HepG2 (cell line): ENCODE measurements around the gene ZNF213. TPM values are rescaled to one million over a fixed set of nuclear protein-coding genes. Genes with fewer than 3 reads are reported as not detected.

Experiments used
- ARID4A ChIP-seq: sonication (generic); formaldehyde crosslinking; IDR thresholded peaks from 2 replicates; pipeline ENCODE4 v1.5.0; 2020; ENCODE audit warnings: mild to moderate bottlenecking, missing genetic modification reagents, borderline replicate concordance
- BCL6 ChIP-seq: IDR thresholded peaks from 2 replicates; pipeline ENCODE4 v1.6.1; 2016; ENCODE audit warnings: missing genetic modification reagents, missing compliant biosample characterization
- CCDC6 ChIP-seq: sonication (generic); formaldehyde crosslinking; IDR thresholded peaks from 2 replicates; pipeline ENCODE4 v1.8.1; 2022; ENCODE audit warnings: mild to moderate bottlenecking, missing genetic modification reagents, moderate library complexity
- IRF2 ChIP-seq: IDR thresholded peaks from 2 replicates; pipeline ENCODE4 v1.6.1; 2018; ENCODE audit warnings: missing genetic modification reagents, missing compliant biosample characterization
- ISL2 ChIP-seq: sonication (generic); formaldehyde crosslinking; IDR thresholded peaks from 2 replicates; pipeline ENCODE4 v1.5.0; 2020; ENCODE audit warnings: missing genetic modification reagents
- KAT7 ChIP-seq: IDR thresholded peaks from 2 replicates; pipeline ENCODE4 v1.6.1; 2018; ENCODE audit warnings: borderline replicate concordance, missing compliant biosample characterization
- NAIF1 ChIP-seq: sonication (generic); formaldehyde crosslinking; IDR thresholded peaks from 2 replicates; pipeline ENCODE4 v1.5.0; 2020; ENCODE audit warnings: mild to moderate bottlenecking, missing genetic modification reagents, borderline replicate concordance
- NBN ChIP-seq: fragments of 450-650 bp; conservative IDR thresholded peaks from 2 replicates; pipeline ENCODE4 v1.6.1; 2017
- NCOA1 ChIP-seq: sonication (generic); formaldehyde crosslinking; IDR thresholded peaks from 2 replicates; pipeline ENCODE4 v1.9.0; 2021; ENCODE audit warnings: missing genetic modification reagents
- NCOA2 ChIP-seq: sonication (generic); formaldehyde crosslinking; IDR thresholded peaks from 2 replicates; pipeline ENCODE4 v1.8.0; 2022; ENCODE audit warnings: inconsistent platforms
- SAP130 ChIP-seq: IDR thresholded peaks from 2 replicates; pipeline ENCODE4 v1.6.1; 2016; ENCODE audit warnings: low read depth
- SIX1 ChIP-seq: sonication (generic); formaldehyde crosslinking; IDR thresholded peaks from 2 replicates; pipeline ENCODE4 v1.4.0; 2020; ENCODE audit warnings: missing genetic modification reagents, borderline replicate concordance
- TP53 ChIP-seq: sonication (generic); formaldehyde crosslinking; conservative IDR thresholded peaks from 2 replicates; pipeline ENCODE4 v1.4.0; 2020; ENCODE audit warnings: missing genetic modification reagents
- ZBTB26 ChIP-seq: IDR thresholded peaks from 2 replicates; pipeline ENCODE4 v1.6.1; 2016; ENCODE audit warnings: missing compliant biosample characterization, missing genetic modification reagents, borderline replicate concordance
- ZFAT ChIP-seq: sonication (generic); formaldehyde crosslinking; conservative IDR thresholded peaks from 2 replicates; pipeline ENCODE4 v1.8.1; 2023; ENCODE audit warnings: missing genetic modification reagents, inconsistent platforms
- ZGPAT ChIP-seq: IDR thresholded peaks from 2 replicates; pipeline ENCODE4 v1.6.1; 2016; ENCODE audit warnings: mild to moderate bottlenecking
- ZNF121 ChIP-seq: sonication (generic); formaldehyde crosslinking; IDR thresholded peaks from 2 replicates; pipeline ENCODE4 v1.5.0; 2020; ENCODE audit warnings: mild to moderate bottlenecking, missing genetic modification reagents
- ZNF205 ChIP-seq: IDR thresholded peaks from 2 replicates; pipeline ENCODE4 v1.6.1; 2018; ENCODE audit warnings: missing biosample characterization, missing genetic modification reagents
- ZNF546 ChIP-seq: sonication (generic); formaldehyde crosslinking; conservative IDR thresholded peaks from 2 replicates; pipeline ENCODE4 v1.8.1; 2023; ENCODE audit warnings: mild to moderate bottlenecking, missing genetic modification reagents
- ZNF597 ChIP-seq: sonication (generic); formaldehyde crosslinking; IDR thresholded peaks from 2 replicates; pipeline ENCODE4 v1.5.0; 2020; ENCODE audit warnings: missing genetic modification reagents
- polyA plus RNA-seq, 8 experiments: library from polyadenylated mRNA; depleted of rRNA in 3 of 8; stranded (reverse) in 7 of 8; unstranded in 1 of 8; fragments of >200 nt; fragmentation: Illumina TruSeq in 4 of 8; extraction: Trizol in 4 of 8; gene quantifications; 2 replicates each; pipeline versions ENCODE4 v1.2.1 to v1.2.3, GENCODE V29; 2011 to 2016; ENCODE audit warnings: low read depth in 4 of 8, missing spikeins in 1 of 8, mixed read lengths in 1 of 8; ENCODE audit not compliant: insufficient read depth in 1 of 8
- total RNA-seq, 5 experiments: library from RNA; depleted of rRNA; stranded (reverse); fragments of >200 nt; fragmentation: Illumina TruSeq; extraction: Trizol; gene quantifications; 2 replicates each; pipeline ENCODE4 v1.2.3, GENCODE V29; 2016; ENCODE audit warnings: low read depth in 1 of 5

The ZNF213 gene
- total and polyA plus RNA-seq, 2 of the 13 experiments (the other 11 are each of a cell fraction or from before 2014, with no cell fraction given) = 0.59 to 0.97 TPM

GRCh38 chr16:3175157-3176093 is 40.6 kb downstream of the ZNF213 start (continued):
- TF ChIP-seq NAIF1 (peak; percentile 75), ZNF597 (CRISPR knock-in tag) (no peak), SIX1 (no peak), SAP130 (CRISPR knock-in tag) (peak; percentile 43; the same call in 1 of the 2 replicates), ZGPAT (CRISPR knock-in tag) (peak; percentile 59), ZBTB26 (CRISPR knock-in tag) (no peak), ZNF546 (CRISPR knock-in tag) (no peak), KAT7 (CRISPR knock-in tag) (no peak), TP53 (CRISPR knock-in tag) (0 out of 2 replicates have a peak, but pooled peaks have one; percentile 38), ZFAT (CRISPR knock-in tag) (no peak), IRF2 (CRISPR knock-in tag) (0 out of 2 replicates have a peak, but pooled peaks have one; percentile 57), ISL2 (CRISPR knock-in tag) (0 out of 2 replicates have a peak, but pooled peaks have one; percentile 51), NBN (no peak), ZNF205 (CRISPR knock-in tag) (peak; percentile 46; the same call in 1 of the 2 replicates), ZNF121 (CRISPR knock-in tag) (peak; percentile 53), BCL6 (CRISPR knock-in tag) (peak; percentile 42; the same call in 1 of the 2 replicates), NCOA2 (CRISPR knock-in tag) (no peak), ARID4A (peak; percentile 15; the same call in 1 of the 2 replicates), NCOA1 (CRISPR knock-in tag) (no peak), CCDC6 (CRISPR knock-in tag) (0 out of 2 replicates have a peak, but pooled peaks have one; percentile 32)
